ENCODE data around the gene DGLUCY. TPM values are rescaled to one million over a fixed set of nuclear protein-coding genes. Genes with fewer than 3 reads are reported as not detected.
"Not testable (repeated sequence)": the region's sequence is repeated elsewhere in the genome, so short reads cannot be mapped to it uniquely, and the experiment has no call there.

DGLUCY gene
- total and polyA plus RNA-seq, 7 experiments from 2014 or later, result 31.1 to 108 (median 87.8) TPM

- no peak for ATAC-seq
- Mint-ChIP-seq H3K4me3 (no peak overlapping the region), H3K27ac (no peak overlapping the region), H3K36me3 (peaks cover 0 to 48% (median 15%) of the 10 kb centered on the region in 5 donors), H3K27me3 (no peaks in the 10 kb centered on the region), H3K4me1 (peaks cover 0 to 17% (median 8%) of the 10 kb centered on the region in 7 donors), H3K9me3 (no peaks in the 10 kb centered on the region)
- Histone ChIP-seq H3K4me1 (ENCODE audit: control insufficient read depth in 2 of 2, insufficient read depth in 2 of 2, low read length in 2 of 2) (peaks cover 0 to 5% of the 10 kb centered on the region in 2 donors), H3K36me3 (ENCODE audit: control insufficient read depth in 2 of 3, insufficient read depth in 3 of 3, low read length in 3 of 3) (peaks cover 0 to 17% (median 4%) of the 10 kb centered on the region in 3 experiments), H3K4me3 (ENCODE audit: low read length) (no peak overlapping the region), H3K27ac (ENCODE audit: low read depth, low read length) (no peak overlapping the region), H3K27me3 (ENCODE audit: control insufficient read depth in 2 of 2, insufficient read depth in 2 of 2, low read length in 2 of 2) (no peaks in the 10 kb centered on the region), H3K9me3 (ENCODE audit: control insufficient read depth in 2 of 3, low read length in 3 of 3) (no peaks in the 10 kb centered on the region)
- DNase-seq, result no peak
- intact Hi-C loops (cut with micrococcal nuclease), result no loop called here
- POLR2A ChIA-PET, result no interaction called here
- CTCF ChIA-PET, result interaction anchor here (1.0 kb wide), 1 partner anchor 251 kb away, joined by 3 read pairs; no protein-coding TSS in a partner anchor
Measured at GRCh38 chr14:91153360-91153759, 39.5 kb downstream of the DGLUCY start.

- no peaks in the 10 kb centered on the region for H3K9me3 Mint-ChIP-seq
- Histone ChIP-seq H3K36me3 (ENCODE audit: control insufficient read depth in 2 of 3, insufficient read depth in 3 of 3, low read length in 3 of 3) (peaks cover 6 to 26% (median 12%) of the 10 kb centered on the region in 3 experiments), H3K27me3 (ENCODE audit: control insufficient read depth in 2 of 2, insufficient read depth in 2 of 2, low read length in 2 of 2) (no peaks in the 10 kb centered on the region), H3K4me3 (ENCODE audit: low read length) (no peak overlapping the region), H3K9me3 (ENCODE audit: control insufficient read depth in 2 of 3, low read length in 3 of 3) (no peaks in the 10 kb centered on the region), H3K4me1 (ENCODE audit: control insufficient read depth in 2 of 2, insufficient read depth in 2 of 2, low read length in 2 of 2) (peaks cover 0 to 5% of the 10 kb centered on the region in 2 donors), H3K27ac (ENCODE audit: low read depth, low read length) (no peak overlapping the region)
- DNase-seq (no peak), ATAC-seq (peak; percentile 68)
- no peaks in the 10 kb centered on the region for H3K27me3 Mint-ChIP-seq
- ChIA-PET CTCF (no interaction called here), POLR2A (no interaction called here)
- H3K36me3 Mint-ChIP-seq, result peaks cover 0 to 43% (median 20%) of the 10 kb centered on the region in 5 donors
- H3K27ac Mint-ChIP-seq, result peak overlapping the region in 1 of 9 donors; percentile 28
- no peak overlapping the region for H3K4me3 Mint-ChIP-seq
- H3K4me1 Mint-ChIP-seq, result peaks cover 0 to 17% (median 8%) of the 10 kb centered on the region in 7 donors
- intact Hi-C loops (cut with micrococcal nuclease), result no loop called here
Measured at GRCh38 chr14:91154851-91155625, 41.2 kb downstream of the DGLUCY start.

- Histone ChIP-seq H3K4me3 (ENCODE audit: low read length) (no peak overlapping the region), H3K27me3 (ENCODE audit: control insufficient read depth in 2 of 2, insufficient read depth in 2 of 2, low read length in 2 of 2) (no peaks in the 10 kb centered on the region), H3K9me3 (ENCODE audit: control insufficient read depth in 2 of 3, low read length in 3 of 3) (no peaks in the 10 kb centered on the region), H3K4me1 (ENCODE audit: control insufficient read depth in 2 of 2, insufficient read depth in 2 of 2, low read length in 2 of 2) (peaks cover 0 to 5% of the 10 kb centered on the region in 2 donors), H3K36me3 (ENCODE audit: control insufficient read depth in 2 of 3, insufficient read depth in 3 of 3, low read length in 3 of 3) (peaks cover 9 to 33% (median 18%) of the 10 kb centered on the region in 3 experiments), H3K27ac (ENCODE audit: low read depth, low read length) (no peak overlapping the region)
- Mint-ChIP-seq H3K27me3 (no peaks in the 10 kb centered on the region), H3K4me3 (no peak overlapping the region), H3K4me1 (peaks cover 0 to 17% (median 8%) of the 10 kb centered on the region in 7 donors), H3K36me3 (peaks cover 0 to 46% (median 22%) of the 10 kb centered on the region in 5 donors), H3K27ac (no peak overlapping the region), H3K9me3 (no peaks in the 10 kb centered on the region)
- ATAC-seq, result no peak
- ChIA-PET POLR2A (no interaction called here), CTCF (interaction anchor here (0.6 kb wide), 1 partner anchor 248 kb away, joined by 4 read pairs; no protein-coding TSS in a partner anchor)
- DNase-seq, result no peak
- intact Hi-C loops (cut with micrococcal nuclease), result no loop called here
Measured at GRCh38 chr14:91155626-91156089, 41.8 kb downstream of the DGLUCY start.

GRCh38 chr14:91156142-91156666 lies 42.3 kb downstream of the DGLUCY start:
- H3K4me1 ChIP-seq (ENCODE audit: control insufficient read depth in 2 of 2, insufficient read depth in 2 of 2, low read length in 2 of 2); H3K27me3 Mint-ChIP-seq; H3K9me3 Mint-ChIP-seq; ATAC-seq; intact Hi-C loops (cut with micrococcal nuclease); H3K27ac ChIP-seq (ENCODE audit: low read depth, low read length); H3K9me3 ChIP-seq (ENCODE audit: control insufficient read depth in 2 of 3, low read length in 3 of 3); H3K4me3 ChIP-seq (ENCODE audit: low read length); H3K4me3 Mint-ChIP-seq; H3K27me3 ChIP-seq (ENCODE audit: control insufficient read depth in 2 of 2, insufficient read depth in 2 of 2, low read length in 2 of 2); H3K27ac Mint-ChIP-seq; DNase-seq; POLR2A ChIA-PET: not testable (repeated sequence)
- H3K36me3 ChIP-seq (ENCODE audit: control insufficient read depth in 2 of 3, insufficient read depth in 3 of 3, low read length in 3 of 3), result peaks cover 11 to 38% (median 22%) of the 10 kb centered on the region in 3 experiments
- Mint-ChIP-seq H3K4me1 (peaks cover 0 to 16% (median 5%) of the 10 kb centered on the region in 7 donors), H3K36me3 (peaks cover under 1 to 43% (median 21%) of the 10 kb centered on the region in 5 donors)
- CTCF ChIA-PET, result interaction anchor here (0.6 kb wide), 1 partner anchor 248 kb away, joined by 4 read pairs; no protein-coding TSS in a partner anchor

GRCh38 chr14:91156877-91157276 lies 43.0 kb downstream of the DGLUCY start:
- ATAC-seq; POLR2A ChIA-PET; CTCF ChIA-PET; H3K27ac ChIP-seq (ENCODE audit: low read depth, low read length); intact Hi-C loops (cut with micrococcal nuclease); H3K4me3 ChIP-seq (ENCODE audit: low read length); H3K4me3 Mint-ChIP-seq; H3K27me3 Mint-ChIP-seq; H3K27me3 ChIP-seq (ENCODE audit: control insufficient read depth in 2 of 2, insufficient read depth in 2 of 2, low read length in 2 of 2); H3K4me1 ChIP-seq (ENCODE audit: control insufficient read depth in 2 of 2, insufficient read depth in 2 of 2, low read length in 2 of 2); H3K9me3 ChIP-seq (ENCODE audit: control insufficient read depth in 2 of 3, low read length in 3 of 3); H3K9me3 Mint-ChIP-seq; DNase-seq: not testable (repeated sequence)
- peaks cover 4 to 47% (median 25%) of the 10 kb centered on the region in 5 donors for H3K36me3 Mint-ChIP-seq
- H3K27ac Mint-ChIP-seq, result peak overlapping the region in 1 of 9 donors; percentile 28
- peaks cover 0 to 16% (median 5%) of the 10 kb centered on the region in 7 donors for H3K4me1 Mint-ChIP-seq
- peaks cover 17 to 45% (median 25%) of the 10 kb centered on the region in 3 experiments for H3K36me3 ChIP-seq (ENCODE audit: control insufficient read depth in 2 of 3, insufficient read depth in 3 of 3, low read length in 3 of 3)

- no peaks in the 10 kb centered on the region for H3K27me3 ChIP-seq (ENCODE audit: control insufficient read depth in 2 of 2, insufficient read depth in 2 of 2, low read length in 2 of 2)
- H3K36me3 ChIP-seq (ENCODE audit: control insufficient read depth in 2 of 3, insufficient read depth in 3 of 3, low read length in 3 of 3), result peaks cover 22 to 57% (median 25%) of the 10 kb centered on the region in 3 experiments
- H3K27ac ChIP-seq (ENCODE audit: low read depth, low read length), result no peak overlapping the region
- H3K4me3 ChIP-seq (ENCODE audit: low read length), result no peak overlapping the region
- ChIA-PET CTCF (interaction anchor here (1.3 to 1.8 kb wide), 3 partner anchors 13 to 98 kb away, joined by 3 to 4 read pairs (median 4); partner anchors contain the start of gene RPS6KA5), POLR2A (interaction anchor here (0.6 kb wide), 2 partner anchors 42 to 1923 kb away, joined by 3 to 6 read pairs; no protein-coding TSS in a partner anchor)
- H3K9me3 ChIP-seq (ENCODE audit: control insufficient read depth in 2 of 3, low read length in 3 of 3), result no peaks in the 10 kb centered on the region
- intact Hi-C loops (cut with micrococcal nuclease), result no loop called here
- Mint-ChIP-seq H3K27me3 (no peaks in the 10 kb centered on the region), H3K9me3 (no peaks in the 10 kb centered on the region), H3K4me1 (peaks cover 0 to 16% (median 5%) of the 10 kb centered on the region in 7 donors), H3K4me3 (no peak overlapping the region), H3K36me3 (peaks cover 4 to 43% (median 18%) of the 10 kb centered on the region in 5 donors), H3K27ac (peak overlapping the region in 1 of 9 donors; percentile 26)
- DNase-seq (no peak), ATAC-seq (no peak)
- peaks cover 0 to 5% of the 10 kb centered on the region in 2 donors for H3K4me1 ChIP-seq (ENCODE audit: control insufficient read depth in 2 of 2, insufficient read depth in 2 of 2, low read length in 2 of 2)
Measured at GRCh38 chr14:91158091-91158790, 44.4 kb downstream of the DGLUCY start.

Data from naive thymus-derived CD4-positive, alpha-beta T cell (primary cell).